ENCODE measurements around the gene BANP.
"Not testable (repeated sequence)": the region's sequence is repeated elsewhere in the genome, so short reads cannot be mapped to it uniquely, and the experiment has no call there.

BANP gene

GRCh38 chr16:87927195-87927562, 24.1 kb upstream of the BANP start:
- no peak for DNase-seq

- no peak for DNase-seq
These were observed 21.2 kb upstream of the BANP start for GRCh38 chr16:87929986-87930385.

GRCh38 chr16:87930456-87930855, 20.8 kb upstream of the BANP start:
- DNase-seq = no peak

GRCh38 chr16:87931504-87931903, 19.7 kb upstream of the BANP start:
- DNase-seq = no peak

- not testable (repeated sequence) for DNase-seq
These were observed 18.6 kb upstream of the BANP start for GRCh38 chr16:87932475-87933139.

GRCh38 chr16:87933140-87933495, 18.1 kb upstream of the BANP start:
- no peak for DNase-seq

- not testable (repeated sequence) for DNase-seq
These were observed 16.3 kb upstream of the BANP start for GRCh38 chr16:87934752-87935425.

- DNase-seq = not testable (repeated sequence)
These were observed 15.2 kb upstream of the BANP start for GRCh38 chr16:87936016-87936374.

GRCh38 chr16:87936375-87937230, 14.6 kb upstream of the BANP start, which contains the start of gene CA5A:
Gene CA5A, minus strand, starts transcription at chr16:87936529. Its CDS starts 79 bp downstream, at chr16:87936450.
- DNase-seq = no peak

- DNase-seq = not testable (repeated sequence)
These were observed 14.0 kb upstream of the BANP start for GRCh38 chr16:87937231-87937542.

GRCh38 chr16:87938412-87938949, 12.8 kb upstream of the BANP start:
- no peak for DNase-seq

- no peak for DNase-seq
These were observed 11.4 kb upstream of the BANP start for GRCh38 chr16:87939562-87940423.

GRCh38 chr16:87942680-87943079, 8.6 kb upstream of the BANP start:
- no peak for DNase-seq

- DNase-seq = no peak
These were observed 5.7 kb upstream of the BANP start for GRCh38 chr16:87945351-87946042.

- DNase-seq = no peak
These were observed 4.5 kb upstream of the BANP start for GRCh38 chr16:87946596-87947347.

- DNase-seq = no peak
These were observed 3.7 kb upstream of the BANP start for GRCh38 chr16:87947356-87948118.

GRCh38 chr16:87948119-87948545, 3.1 kb upstream of the BANP start:
- DNase-seq = no peak

- no peak for DNase-seq
These were observed 2.5 kb upstream of the BANP start for GRCh38 chr16:87948735-87949070.

- no peak for DNase-seq
These were observed 2.0 kb upstream of the BANP start for GRCh38 chr16:87949071-87949744.
